Testis (tissue), 3 donors: ENCODE data around the gene TGFBR3. TPM values are rescaled to one million over a fixed set of nuclear protein-coding genes. Genes with fewer than 3 reads are reported as not detected.
A peak's percentile ranks its signal among the peaks of the same experiment; 100 is the strongest.

Experiments
- DNase-seq: peaks from one replicate; pipeline ENCODE4 v3.0.0-alpha.2; 2019
- H3K27ac ChIP-seq, 2 donors: fragments of 200-600 bp; sonication (generic); one replicate each; pipeline ENCODE4 v1.5.1; 2019
- H3K27me3 ChIP-seq: fragments of 200-600 bp; sonication (generic); one replicate; pipeline ENCODE4 v1.5.1; 2019
- H3K36me3 ChIP-seq: fragments of 200-600 bp; sonication (generic); one replicate; pipeline ENCODE4 v1.5.1; 2017; ENCODE audit warnings: low read depth; ENCODE audit errors: missing control alignments
- H3K4me1 ChIP-seq: fragments of 200-600 bp; sonication (generic); one replicate; pipeline ENCODE4 v1.5.1; 2019
- H3K4me3 ChIP-seq, 2 donors: fragments of 200-600 bp; sonication (generic); one replicate each; pipeline ENCODE4 v1.5.1; 2017 to 2019
- H3K9me3 ChIP-seq: fragments of 200-600 bp; sonication (generic); one replicate; pipeline ENCODE4 v1.5.1; 2017
- POLR2A ChIP-seq: fragments of 450-650 bp; IDR thresholded peaks from one replicate; pipeline ENCODE4 v1.6.1; 2017; ENCODE audit warnings: antibody characterized with exemption, mild to moderate bottlenecking, moderate library complexity
- WGBS, 2 donors: methylation state at CpG; one replicate each; pipeline ENCODE4 v1.1.5; 2018; 5-methylcytosine and 5-hydroxymethylcytosine counted together
- intact Hi-C: fragments of 100-400 bp; cut with DNase I; formaldehyde crosslinking; loops from one replicate; pipeline ENCODE4 v1.15.1; 2023; ENCODE audit warnings: low total_unique reads
- polyA plus RNA-seq: library from polyadenylated mRNA; stranded (reverse); fragments of 350-450 nt; fragmentation: Illumina TruSeq; extraction: RNeasy Lipid Tissue Mini Kit (QIAGEN cat#74804); gene quantifications from one replicate; pipeline ENCODE4 v1.2.3, GENCODE V29; 2014; ENCODE audit warnings: low read depth, low replicate concordance; ENCODE audit not compliant: insufficient read depth
- total RNA-seq, 2 donors: library from RNA; depleted of rRNA; stranded (reverse); fragments of >200 nt; gene quantifications; one replicate each; pipeline ENCODE4 v1.2.3, GENCODE V29; 2016
- TF ChIP-seq, protein P1 (sequence below), 3 experiments: fragments of 450-650 bp in 2 of 3; fragments of 200-600 bp in 1 of 3; sonication (generic) in 1 of 3; IDR thresholded peaks; one replicate each; pipeline ENCODE4 v1.5.1; 2016 to 2019; ENCODE audit warnings: antibody characterized with exemption in 3 of 3, mild to moderate bottlenecking in 2 of 3, moderate library complexity in 1 of 3

TGFBR3 gene
- total and polyA plus RNA-seq, 3 donors from 2014 or later, result 24.0 to 37.2 (median 34.7) TPM

DNA sequence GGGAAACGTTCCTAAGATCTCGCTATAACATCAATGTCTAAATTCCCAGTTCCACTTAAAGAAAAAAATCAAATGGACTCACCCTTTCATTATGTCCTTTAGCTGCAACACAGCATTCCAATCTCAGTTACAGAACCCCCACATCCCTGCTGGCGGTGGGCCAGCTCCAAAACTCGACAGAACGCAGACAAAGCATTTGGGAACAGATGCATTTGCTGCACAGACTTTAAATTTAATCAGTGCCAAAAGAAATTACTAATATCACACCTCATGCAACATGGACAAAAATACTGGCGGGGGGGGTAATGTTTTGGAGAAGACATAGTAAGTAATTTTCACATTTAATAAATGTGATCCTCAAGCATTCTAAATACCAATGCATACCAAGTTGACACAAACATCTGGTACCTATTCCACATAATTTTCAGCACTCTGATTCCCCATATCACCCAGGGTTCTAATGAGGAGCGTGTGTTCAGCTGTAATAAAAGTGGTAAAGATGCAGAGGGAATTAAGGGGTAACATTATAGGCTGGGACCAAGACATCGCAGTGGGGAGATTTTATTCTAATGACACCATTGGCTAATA, 79.7 kb downstream of the TGFBR3 start:
- peaks cover 49% of the 10 kb centered on the region for H3K4me1 ChIP-seq
- 35 to 39% methylated on average over 8 of the region's 8 CpGs for WGBS, 2 donors
- no peaks in the 10 kb centered on the region for H3K27me3 ChIP-seq
- intact Hi-C loops, result no loop called here
- no peak for DNase-seq
- TF ChIP-seq, protein P1, sequence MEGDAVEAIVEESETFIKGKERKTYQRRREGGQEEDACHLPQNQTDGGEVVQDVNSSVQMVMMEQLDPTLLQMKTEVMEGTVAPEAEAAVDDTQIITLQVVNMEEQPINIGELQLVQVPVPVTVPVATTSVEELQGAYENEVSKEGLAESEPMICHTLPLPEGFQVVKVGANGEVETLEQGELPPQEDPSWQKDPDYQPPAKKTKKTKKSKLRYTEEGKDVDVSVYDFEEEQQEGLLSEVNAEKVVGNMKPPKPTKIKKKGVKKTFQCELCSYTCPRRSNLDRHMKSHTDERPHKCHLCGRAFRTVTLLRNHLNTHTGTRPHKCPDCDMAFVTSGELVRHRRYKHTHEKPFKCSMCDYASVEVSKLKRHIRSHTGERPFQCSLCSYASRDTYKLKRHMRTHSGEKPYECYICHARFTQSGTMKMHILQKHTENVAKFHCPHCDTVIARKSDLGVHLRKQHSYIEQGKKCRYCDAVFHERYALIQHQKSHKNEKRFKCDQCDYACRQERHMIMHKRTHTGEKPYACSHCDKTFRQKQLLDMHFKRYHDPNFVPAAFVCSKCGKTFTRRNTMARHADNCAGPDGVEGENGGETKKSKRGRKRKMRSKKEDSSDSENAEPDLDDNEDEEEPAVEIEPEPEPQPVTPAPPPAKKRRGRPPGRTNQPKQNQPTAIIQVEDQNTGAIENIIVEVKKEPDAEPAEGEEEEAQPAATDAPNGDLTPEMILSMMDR (IDR thresholded peaks at IDR 0.05), result no peak
- no peak for TF ChIP-seq POLR2A
- no peak overlapping the region for H3K4me3 ChIP-seq
- no peaks in the 10 kb centered on the region for H3K9me3 ChIP-seq
- no peaks in the 10 kb centered on the region for H3K36me3 ChIP-seq
- no peak overlapping the region for H3K27ac ChIP-seq

DNA sequence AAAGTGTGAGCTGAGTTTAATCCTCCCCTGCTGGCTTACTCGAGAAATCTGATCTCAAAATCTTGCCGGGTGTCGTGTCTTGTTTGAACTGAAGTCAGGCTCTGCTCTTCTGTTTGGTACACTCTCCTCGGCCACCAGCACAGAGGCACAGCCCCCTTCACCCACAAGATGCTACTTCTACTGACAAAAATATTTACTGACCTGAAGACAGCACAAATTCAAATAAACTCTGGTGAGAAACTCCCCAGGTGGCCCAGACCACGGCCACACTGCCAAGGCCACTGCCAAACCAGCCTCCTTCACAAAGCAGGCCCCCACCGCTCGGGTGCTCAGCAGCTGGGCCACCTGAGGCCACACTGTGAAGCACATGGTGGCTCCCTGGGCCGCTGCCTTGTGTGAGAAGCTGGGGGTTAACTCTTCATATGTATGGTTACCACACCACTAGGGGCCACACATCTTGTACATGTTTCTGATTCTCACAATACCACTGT, 80.6 kb downstream of the TGFBR3 start:
- intact Hi-C loops, result no loop called here
- DNase-seq, result no peak
- Histone ChIP-seq H3K4me3 (no peak overlapping the region), H3K27ac (peak overlapping the region in 1 of 2 donors; percentile 11), H3K9me3 (no peaks in the 10 kb centered on the region), H3K27me3 (no peaks in the 10 kb centered on the region), H3K36me3 (no peaks in the 10 kb centered on the region), H3K4me1 (peaks cover 49% of the 10 kb centered on the region)
- no peak for TF ChIP-seq POLR2A
- TF ChIP-seq, protein P1 (IDR thresholded peaks at IDR 0.05), result no peak
- WGBS, 2 donors, result 63 to 72% methylated on average over 8 of the region's 8 CpGs

DNA sequence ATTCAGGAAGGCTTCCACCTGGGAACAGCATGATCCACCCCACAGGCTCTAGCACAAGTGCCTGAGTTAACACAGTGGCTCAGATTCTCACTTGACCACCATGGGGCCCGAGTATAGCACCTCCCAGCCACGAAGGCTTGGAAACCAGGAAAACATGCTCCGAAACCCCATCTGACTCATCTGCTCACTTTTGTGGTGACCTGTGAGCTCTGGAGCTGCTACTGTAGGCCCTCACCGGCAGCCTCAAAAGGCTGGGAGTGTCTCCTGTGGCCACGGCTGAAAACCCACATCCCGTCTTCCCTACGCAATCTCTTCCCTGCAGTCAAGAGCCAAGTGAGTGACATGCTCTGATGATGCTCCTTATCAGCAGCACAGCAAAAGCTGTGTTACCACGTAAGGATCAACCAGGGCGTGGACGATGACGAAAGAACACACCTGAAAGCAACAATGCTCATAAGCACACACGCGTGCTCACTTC, 81.4 kb downstream of the TGFBR3 start:
- peak overlapping the region; percentile 43 to 72 for H3K27ac ChIP-seq
- H3K27me3 ChIP-seq, result no peaks in the 10 kb centered on the region
- no peaks in the 10 kb centered on the region for H3K9me3 ChIP-seq
- TF ChIP-seq, protein P1 (IDR thresholded peaks at IDR 0.05), result no peak
- no peak for TF ChIP-seq POLR2A
- H3K4me1 ChIP-seq, result peaks cover 49% of the 10 kb centered on the region
- no peak overlapping the region for H3K4me3 ChIP-seq
- DNase-seq, result no peak
- intact Hi-C loops, result no loop called here
- 83 to 86% methylated on average over 12 to 13 of the region's 13 CpGs for WGBS, 2 donors
- no peaks in the 10 kb centered on the region for H3K36me3 ChIP-seq

DNA sequence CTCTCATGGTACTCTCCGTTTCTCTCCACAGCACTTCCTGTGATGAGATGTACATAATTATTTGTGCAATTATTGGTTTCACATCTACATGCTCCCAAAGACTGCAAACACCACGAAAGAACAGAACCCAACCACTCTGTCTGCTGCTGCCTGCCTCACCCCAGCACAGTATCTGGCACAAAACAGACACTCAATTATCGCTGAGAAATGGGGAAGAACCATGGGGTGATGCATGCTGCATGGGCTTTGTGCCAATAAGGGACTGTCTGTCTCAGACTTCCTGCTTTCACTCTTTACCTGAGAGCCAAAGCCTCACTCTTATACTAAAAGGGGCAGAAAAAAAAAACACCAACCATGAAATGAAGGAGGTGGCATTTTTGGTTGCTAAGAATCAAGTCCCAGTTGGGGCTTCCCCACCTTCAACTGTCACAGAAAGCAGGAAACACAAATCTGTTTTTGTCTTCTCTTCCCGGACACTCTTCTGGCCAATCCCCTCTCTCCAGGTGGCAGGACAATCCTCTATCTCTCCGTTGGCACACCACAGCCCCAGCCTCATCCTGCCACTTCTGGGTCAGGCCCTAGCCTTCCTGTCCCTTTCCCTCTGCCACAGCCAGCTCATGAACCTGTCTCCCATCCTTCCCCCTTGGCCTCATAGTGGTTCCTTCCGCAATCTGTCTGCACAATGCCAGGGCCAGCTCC, 82.0 kb downstream of the TGFBR3 start:
- Histone ChIP-seq H3K4me3 (no peak overlapping the region), H3K9me3 (no peaks in the 10 kb centered on the region), H3K4me1 (peaks cover 55% of the 10 kb centered on the region), H3K27ac (peak overlapping the region; percentile 43 to 72), H3K36me3 (no peaks in the 10 kb centered on the region), H3K27me3 (no peaks in the 10 kb centered on the region)
- intact Hi-C loops, result no loop called here
- TF ChIP-seq, protein P1 (IDR thresholded peaks at IDR 0.05), result no peak
- TF ChIP-seq POLR2A, result no peak
- WGBS, 2 donors, result 57 to 71% methylated on average over 6 of the region's 6 CpGs
- no peak for DNase-seq
